Measurements from ENCODE around the gene THBS2.

DNA sequence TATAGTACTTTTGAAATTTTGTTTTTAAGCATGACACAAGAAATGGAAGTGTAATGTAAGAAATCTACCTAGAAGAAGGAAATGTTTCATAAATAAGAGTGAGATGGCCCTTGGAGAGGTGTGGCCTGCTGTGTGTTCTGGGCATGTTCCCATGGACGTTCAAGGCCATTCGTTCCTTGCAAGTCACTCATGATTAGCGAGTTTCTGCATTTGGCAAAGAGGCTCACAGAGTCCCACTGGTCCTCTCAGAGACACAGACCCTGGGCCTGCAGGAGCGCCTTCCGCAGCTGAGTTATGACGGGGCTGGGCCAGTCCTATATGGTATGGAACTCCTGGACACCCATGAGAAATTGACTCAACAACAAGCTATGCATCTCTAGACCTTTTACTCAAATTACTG is 7.2 kb downstream of the THBS2 start:
- TF ChIP-seq, protein P1, sequence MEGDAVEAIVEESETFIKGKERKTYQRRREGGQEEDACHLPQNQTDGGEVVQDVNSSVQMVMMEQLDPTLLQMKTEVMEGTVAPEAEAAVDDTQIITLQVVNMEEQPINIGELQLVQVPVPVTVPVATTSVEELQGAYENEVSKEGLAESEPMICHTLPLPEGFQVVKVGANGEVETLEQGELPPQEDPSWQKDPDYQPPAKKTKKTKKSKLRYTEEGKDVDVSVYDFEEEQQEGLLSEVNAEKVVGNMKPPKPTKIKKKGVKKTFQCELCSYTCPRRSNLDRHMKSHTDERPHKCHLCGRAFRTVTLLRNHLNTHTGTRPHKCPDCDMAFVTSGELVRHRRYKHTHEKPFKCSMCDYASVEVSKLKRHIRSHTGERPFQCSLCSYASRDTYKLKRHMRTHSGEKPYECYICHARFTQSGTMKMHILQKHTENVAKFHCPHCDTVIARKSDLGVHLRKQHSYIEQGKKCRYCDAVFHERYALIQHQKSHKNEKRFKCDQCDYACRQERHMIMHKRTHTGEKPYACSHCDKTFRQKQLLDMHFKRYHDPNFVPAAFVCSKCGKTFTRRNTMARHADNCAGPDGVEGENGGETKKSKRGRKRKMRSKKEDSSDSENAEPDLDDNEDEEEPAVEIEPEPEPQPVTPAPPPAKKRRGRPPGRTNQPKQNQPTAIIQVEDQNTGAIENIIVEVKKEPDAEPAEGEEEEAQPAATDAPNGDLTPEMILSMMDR (conservative IDR thresholded peaks at IDR 0.05) = no peak
- no peak for TF ChIP-seq EZH2 (IDR thresholded peaks at IDR 0.05; ENCODE audit: low read depth)
